Endothelial cell of umbilical vein (primary cell): ENCODE results near the gene TRIM2. TPM values are rescaled to one million over a fixed set of nuclear protein-coding genes. Genes with fewer than 3 reads are reported as not detected.

Experiments used
- BruUV-seq: library from RNA; stranded (reverse); fragments of 400-500 nt; replicated peaks from 2 replicates; lab custom pipeline; 2021; lab: Mats Ljungman, UMichigan
- CTCF ChIA-PET: fragments of 300-600, 350-600 bp; sonication (Branson Sonifier 250); formaldehyde crosslinking; loops from one replicate; lab custom pipeline; 2021; ENCODE audit warnings: antibody characterized with exemption, inconsistent platforms; lab: Charles Lee
- POLR2A ChIA-PET: fragments of 300-600, 350-600 bp; sonication (Branson Sonifier 250); formaldehyde crosslinking; loops from one replicate; lab custom pipeline; 2021; ENCODE audit warnings: antibody characterized with exemption, inconsistent platforms; lab: Charles Lee
- DNase-seq: peaks from one replicate; pipeline ENCODE4 v3.0.0-alpha.2; 2011; ENCODE audit warnings: low read depth, low spot score
- FAIRE-seq: peaks from 2 replicates; lab custom pipeline; 2011; peaks lifted over from hg19 to GRCh38; lab: Jason Lieb, UNC
- H2AFZ ChIP-seq: 2 replicates; pipeline ENCODE4 v1.6.0; 2012; ENCODE audit warnings: low read depth, low read length, control low read depth, inconsistent platforms
- H3K27ac ChIP-seq: 2 replicates; pipeline ENCODE4 v1.5.1; 2011; ENCODE audit warnings: low read depth, mild to moderate bottlenecking, control low read depth, low read length, moderate library complexity; ENCODE audit not compliant: insufficient read depth
- H3K27me3 ChIP-seq, 2 experiments: 2 replicates each; pipeline versions ENCODE4 v1.6.0 to v1.6.1; 2011; ENCODE audit warnings: low read length in 2 of 2, mixed read lengths in 1 of 2; ENCODE audit not compliant: control insufficient read depth in 2 of 2, insufficient read depth in 2 of 2
- H3K36me3 ChIP-seq, 2 experiments: 2 replicates in 1 of 2; 3 replicates in 1 of 2; pipeline ENCODE4 v1.5.1; 2011; ENCODE audit warnings: low read length in 2 of 2, mild to moderate bottlenecking in 1 of 2, moderate library complexity in 1 of 2; ENCODE audit not compliant: control insufficient read depth in 2 of 2, insufficient read depth in 2 of 2; ENCODE audit errors: extremely low read depth in 1 of 2
- H3K4me1 ChIP-seq: 3 replicates; pipeline ENCODE4 v1.5.1; 2011; ENCODE audit warnings: mild to moderate bottlenecking, low read length; ENCODE audit not compliant: control insufficient read depth, insufficient read depth; ENCODE audit errors: extremely low read depth
- H3K4me2 ChIP-seq: 2 replicates; pipeline ENCODE4 v1.6.1; 2011; ENCODE audit warnings: low read length, control low read depth, mixed read lengths; ENCODE audit not compliant: insufficient read depth
- H3K4me3 ChIP-seq, 3 experiments: fragments of 200-600 bp in 1 of 3; sonication (generic), shearing (Covaris generic) in 1 of 3; replicated peaks in 1 of 3; 2 replicates each; pipeline ENCODE4 v1.5.1; 2011 to 2016; ENCODE audit warnings: control low read depth in 3 of 3, low read length in 3 of 3, mild to moderate bottlenecking in 2 of 3, inconsistent platforms in 1 of 3, low read depth in 1 of 3, moderate library complexity in 1 of 3; ENCODE audit not compliant: insufficient read depth in 1 of 3
- H3K79me2 ChIP-seq: 2 replicates; pipeline ENCODE4 v1.6.0; 2012; ENCODE audit warnings: low read length, inconsistent platforms; ENCODE audit not compliant: control insufficient read depth, insufficient read depth
- H3K9ac ChIP-seq: replicated peaks from 2 replicates; pipeline ENCODE3; 2011; ENCODE audit warnings: low read length, control low read depth; ENCODE audit not compliant: insufficient read depth; ENCODE audit errors: extremely low read depth
- H3K9me1 ChIP-seq: replicated peaks from 3 replicates; pipeline ENCODE4 v1.6.0; 2011; ENCODE audit warnings: mild to moderate bottlenecking, low read length; ENCODE audit not compliant: control insufficient read depth, insufficient read depth; ENCODE audit errors: extremely low read depth
- H3K9me3 ChIP-seq: replicated peaks from 2 replicates; pipeline ENCODE4 v1.5.1; 2012; ENCODE audit warnings: low read length, inconsistent platforms; ENCODE audit not compliant: control insufficient read depth, insufficient read depth
- H4K20me1 ChIP-seq: replicated peaks from 2 replicates; pipeline ENCODE3; 2011; ENCODE audit warnings: mild to moderate bottlenecking, low read length; ENCODE audit not compliant: control insufficient read depth, insufficient read depth; ENCODE audit errors: extremely low read depth
- EZH2 ChIP-seq: IDR thresholded peaks from 2 replicates; pipeline ENCODE4 v1.6.1; 2012; ENCODE audit warnings: borderline replicate concordance, low read depth, mild to moderate bottlenecking, moderate library complexity, low read length, inconsistent platforms; ENCODE audit not compliant: severe bottlenecking
- FOS ChIP-seq: IDR thresholded peaks from 2 replicates; pipeline ENCODE4 v1.6.1; 2011; ENCODE audit warnings: mild to moderate bottlenecking, low read length, moderate library complexity, borderline replicate concordance; ENCODE audit not compliant: insufficient read depth
- GATA2 ChIP-seq: IDR thresholded peaks from 2 replicates; pipeline ENCODE4 v1.7.0; 2011; ENCODE audit warnings: low read depth, mild to moderate bottlenecking, moderate library complexity, mixed read lengths, low read length; ENCODE audit not compliant: insufficient read length, insufficient read depth
- JUN ChIP-seq: IDR thresholded peaks from 2 replicates; pipeline ENCODE4 v1.6.1; 2011; ENCODE audit warnings: borderline replicate concordance, low read depth; ENCODE audit not compliant: insufficient read length, insufficient read depth
- MYC ChIP-seq: IDR thresholded peaks from one replicate; pipeline ENCODE4 v1.6.1; 2011; ENCODE audit warnings: mild to moderate bottlenecking, low read depth, low read length
- POLR2A ChIP-seq: IDR thresholded peaks from 2 replicates; pipeline ENCODE4 v1.6.1; 2012; ENCODE audit warnings: low read depth, mild to moderate bottlenecking, control low read depth, low read length
- POLR2AphosphoS5 ChIP-seq: IDR thresholded peaks from 2 replicates; pipeline ENCODE4 v1.6.1; 2012; ENCODE audit warnings: low read depth, mild to moderate bottlenecking, control low read depth, low read length, moderate library complexity; ENCODE audit not compliant: insufficient read depth
- dilution Hi-C: fragments of 300-500 bp; cut with MboI; formaldehyde crosslinking; loops from one replicate; pipeline ENCODE4 v1.15.0; 2019; ENCODE audit warnings: low sequenced_read_pairs; ENCODE audit not compliant: extremely low pct_ligation_motif_present
- intact Hi-C: fragments of 100-400 bp; cut with micrococcal nuclease; formaldehyde crosslinking; loops from one replicate; pipeline ENCODE4 v1.10.0; 2022
- polyA plus RNA-seq, 4 experiments: library from polyadenylated mRNA; depleted of rRNA in 3 of 4; stranded (reverse) in 3 of 4; unstranded in 1 of 4; fragments of >200 nt; gene quantifications; 2 replicates each; pipeline versions ENCODE4 v1.2.1 to v1.2.3, GENCODE V29; 2011 to 2012; ENCODE audit warnings: missing spikeins in 1 of 4
- total RNA-seq: library from RNA; stranded (reverse); gene quantifications from 2 replicates; pipeline ENCODE4 v1.2.3, GENCODE V29; 2021
- TF ChIP-seq, protein P1 (sequence below), 2 donors: IDR thresholded peaks; 1 replicate in 1 of 2; 2 replicates in 1 of 2; pipeline ENCODE4 v1.5.1; 2011; ENCODE audit warnings: low read length in 2 of 2, mild to moderate bottlenecking in 2 of 2, moderate library complexity in 2 of 2, control low read depth in 1 of 2, inconsistent platforms in 1 of 2, low read depth in 1 of 2; ENCODE audit not compliant: insufficient read depth in 1 of 2; ENCODE audit errors: extremely low read depth in 1 of 2
- TF ChIP-seq, protein P2 (sequence below): IDR thresholded peaks from 2 replicates; pipeline ENCODE4 v1.6.1; 2011; ENCODE audit not compliant: insufficient read depth, insufficient read length

TRIM2 gene
- total and polyA plus RNA-seq, 2 donors (not counting 3 experiments of a cell fraction or from before 2014, with no cell fraction given), result 6.8 to 19.7 TPM

DNA sequence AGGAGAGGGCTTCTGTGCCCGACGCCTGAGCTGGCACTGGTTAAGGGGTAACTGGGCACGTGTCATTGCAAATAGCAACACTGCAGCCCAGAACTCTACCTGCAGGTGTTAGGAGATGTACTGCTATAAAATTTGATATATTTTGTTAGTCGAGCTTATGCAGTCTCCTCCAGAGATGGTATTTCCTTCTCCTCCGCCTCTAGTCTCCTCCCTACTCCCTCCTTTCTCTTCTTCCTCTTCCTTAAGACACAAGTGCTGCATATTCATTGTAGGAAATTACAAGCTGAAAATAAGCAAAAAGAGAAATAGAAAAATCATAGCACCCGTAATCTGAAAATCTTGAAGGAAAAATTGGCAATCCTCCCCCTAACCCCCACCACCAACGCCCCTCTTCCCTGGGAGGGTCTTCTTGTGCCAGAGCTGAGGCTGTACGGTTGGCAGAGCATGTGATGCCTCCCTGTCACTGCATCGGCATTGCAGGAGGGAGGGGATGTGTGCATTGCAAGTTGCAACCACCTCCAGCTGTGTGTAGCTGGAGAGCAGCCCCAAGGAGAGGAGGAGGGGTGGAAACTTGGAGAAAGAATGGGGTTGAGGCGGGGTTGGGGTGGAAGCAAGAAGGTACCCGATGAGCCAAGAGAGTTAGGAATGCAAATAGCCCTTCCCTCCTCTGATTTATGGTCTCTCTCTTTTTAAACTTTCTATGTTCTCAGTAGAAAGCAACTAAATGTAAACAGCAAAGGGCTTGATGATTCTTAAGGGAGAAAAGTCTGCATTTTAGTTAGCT lies 92.0 kb downstream of the TRIM2 start:
- dilution Hi-C loops (no loop called here), intact Hi-C loops (no loop called here)
- Histone ChIP-seq H3K4me1 (no peaks in the 10 kb centered on the region), H3K4me2 (no peak overlapping the region), H3K79me2 (no peaks in the 10 kb centered on the region), H3K27ac (no peak overlapping the region), H3K9me3 (no peaks in the 10 kb centered on the region), H3K27me3 (no peaks in the 10 kb centered on the region), H3K36me3 (peaks cover 0 to 3% of the 10 kb centered on the region in 2 experiments), H4K20me1 (no peaks in the 10 kb centered on the region), H3K4me3 (no peak overlapping the region), H3K9me1 (no peaks in the 10 kb centered on the region), H3K9ac (no peak overlapping the region), H2AFZ (no peak overlapping the region)
- BruUV-seq, result no TSS peak
- ChIA-PET CTCF (no interaction called here), POLR2A (no interaction called here)
- FAIRE-seq, result no peak
- no peak for DNase-seq
- TF ChIP-seq MYC, result no peak
- no peak for TF ChIP-seq GATA2
- TF ChIP-seq POLR2AphosphoS5, result no peak
- TF ChIP-seq POLR2A, result no peak
- TF ChIP-seq, protein P1, sequence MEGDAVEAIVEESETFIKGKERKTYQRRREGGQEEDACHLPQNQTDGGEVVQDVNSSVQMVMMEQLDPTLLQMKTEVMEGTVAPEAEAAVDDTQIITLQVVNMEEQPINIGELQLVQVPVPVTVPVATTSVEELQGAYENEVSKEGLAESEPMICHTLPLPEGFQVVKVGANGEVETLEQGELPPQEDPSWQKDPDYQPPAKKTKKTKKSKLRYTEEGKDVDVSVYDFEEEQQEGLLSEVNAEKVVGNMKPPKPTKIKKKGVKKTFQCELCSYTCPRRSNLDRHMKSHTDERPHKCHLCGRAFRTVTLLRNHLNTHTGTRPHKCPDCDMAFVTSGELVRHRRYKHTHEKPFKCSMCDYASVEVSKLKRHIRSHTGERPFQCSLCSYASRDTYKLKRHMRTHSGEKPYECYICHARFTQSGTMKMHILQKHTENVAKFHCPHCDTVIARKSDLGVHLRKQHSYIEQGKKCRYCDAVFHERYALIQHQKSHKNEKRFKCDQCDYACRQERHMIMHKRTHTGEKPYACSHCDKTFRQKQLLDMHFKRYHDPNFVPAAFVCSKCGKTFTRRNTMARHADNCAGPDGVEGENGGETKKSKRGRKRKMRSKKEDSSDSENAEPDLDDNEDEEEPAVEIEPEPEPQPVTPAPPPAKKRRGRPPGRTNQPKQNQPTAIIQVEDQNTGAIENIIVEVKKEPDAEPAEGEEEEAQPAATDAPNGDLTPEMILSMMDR (IDR thresholded peaks at IDR 0.05; ENCODE audit: extremely low read depth in 1 of 2, insufficient read depth in 1 of 2, low read depth in 1 of 2, low read length in 2 of 2), result no peak
- TF ChIP-seq, protein P2, sequence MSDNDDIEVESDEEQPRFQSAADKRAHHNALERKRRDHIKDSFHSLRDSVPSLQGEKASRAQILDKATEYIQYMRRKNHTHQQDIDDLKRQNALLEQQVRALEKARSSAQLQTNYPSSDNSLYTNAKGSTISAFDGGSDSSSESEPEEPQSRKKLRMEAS, result no peak
- no peak for TF ChIP-seq EZH2
- no peak for TF ChIP-seq JUN
- TF ChIP-seq FOS, result no peak
